NOMO-1 (cell line): ENCODE results near the gene SLC4A1AP.
A peak's percentile ranks its signal among the peaks of the same experiment; 100 is the strongest.

ENCODE experiments used
- DNase-seq, 2 experiments: peaks; one replicate each; lab custom pipeline; 2025; ENCODE audit not compliant: unreplicated experiment in 2 of 2; lab: John Stamatoyannopoulos, UW

Gene SLC4A1AP

DNA sequence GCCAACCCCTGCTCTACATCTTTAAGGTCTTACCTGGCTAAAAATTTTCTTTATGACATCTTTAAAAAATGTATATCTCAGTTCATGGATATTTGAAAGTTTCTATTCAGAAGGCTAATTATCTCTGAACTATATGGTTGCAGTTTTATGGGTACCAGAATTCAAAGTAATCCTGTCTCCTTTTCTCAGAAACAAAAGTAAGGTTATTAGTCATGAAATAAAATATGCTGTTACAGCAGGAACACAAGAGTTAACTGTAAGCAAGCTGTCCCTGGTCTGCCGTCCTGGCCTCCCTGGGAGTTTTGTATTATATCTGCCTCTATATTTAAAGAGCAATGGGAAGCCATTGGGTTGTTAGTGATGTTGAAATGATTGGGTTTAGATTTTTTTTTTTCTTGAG lies 34.0 kb downstream of the SLC4A1AP start:
- no peak for DNase-seq

DNA sequence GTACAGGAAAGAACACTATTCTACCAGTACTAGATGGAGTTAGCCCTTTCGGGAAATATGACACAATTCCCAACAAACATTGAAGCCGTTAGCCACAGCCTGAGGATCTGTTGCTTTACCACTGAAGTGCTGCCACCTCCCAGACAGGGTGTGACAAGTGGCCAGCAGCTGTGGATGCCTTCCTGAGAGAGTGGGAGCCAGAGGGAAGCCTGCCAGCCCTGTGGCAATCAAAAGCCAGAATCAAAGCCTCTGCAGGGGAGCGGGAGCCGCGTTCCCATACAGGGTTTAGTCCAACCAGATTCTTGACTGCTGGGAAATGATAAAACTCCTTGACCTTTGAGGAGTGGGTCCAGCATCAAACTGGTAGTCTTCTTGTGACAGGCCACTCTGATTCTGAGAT lies 38.0 kb downstream of the SLC4A1AP start:
- DNase-seq, result no peak

DNA sequence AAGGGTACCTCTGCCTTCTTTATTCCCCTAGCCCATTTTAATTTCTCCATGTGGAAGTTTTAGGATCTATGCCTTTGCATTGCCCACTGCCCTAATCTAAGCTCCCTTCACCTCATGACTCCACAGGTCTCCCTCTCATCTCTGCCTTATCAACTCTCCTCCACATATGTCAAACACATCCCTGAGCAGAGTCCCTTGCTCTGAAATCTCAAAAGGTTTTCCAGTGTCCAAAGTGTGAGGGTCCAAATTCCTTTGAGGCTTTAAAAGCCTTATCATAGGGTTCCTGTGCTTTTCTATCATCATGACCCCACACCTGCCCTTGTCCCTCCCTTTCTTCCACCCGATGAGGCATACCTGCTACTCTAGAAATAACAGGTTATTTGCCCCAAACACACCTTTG lies 38.6 kb downstream of the SLC4A1AP start:
- no peak for DNase-seq

DNA sequence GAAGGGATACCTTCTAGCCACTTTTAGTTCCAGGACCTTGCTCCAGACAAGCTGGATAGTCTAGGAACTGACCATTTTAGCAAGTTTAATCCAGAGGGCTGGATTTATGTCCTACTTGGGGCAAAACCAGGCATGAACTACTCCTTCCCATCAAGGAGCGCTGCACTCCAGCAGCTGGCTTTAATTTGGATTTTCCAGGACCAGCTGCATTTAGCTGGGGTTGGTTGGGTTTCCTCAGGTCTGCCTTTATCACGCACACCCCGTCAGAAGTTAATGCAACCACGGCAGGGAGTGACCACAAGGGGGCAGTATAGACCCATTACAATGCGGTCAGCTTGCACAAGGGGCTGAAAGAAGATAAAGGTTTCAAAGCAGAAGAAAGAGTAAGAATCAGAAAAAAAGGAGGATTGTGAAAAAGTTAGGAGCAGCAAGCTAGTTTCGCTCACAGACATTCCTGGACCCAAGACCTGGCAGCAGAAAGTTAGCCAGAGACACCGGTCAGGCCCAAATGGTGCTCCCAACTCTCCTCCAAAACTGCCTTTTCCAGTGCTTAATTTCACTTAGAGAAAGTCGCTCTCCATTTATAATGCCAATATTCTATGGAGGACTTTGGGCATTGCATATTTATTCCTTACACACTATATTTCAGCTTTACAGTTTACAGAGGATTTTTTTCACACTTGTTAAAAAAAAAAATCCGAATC lies 40.1 kb downstream of the SLC4A1AP start:
- DNase-seq, result peak; percentile 73 to 85

DNA sequence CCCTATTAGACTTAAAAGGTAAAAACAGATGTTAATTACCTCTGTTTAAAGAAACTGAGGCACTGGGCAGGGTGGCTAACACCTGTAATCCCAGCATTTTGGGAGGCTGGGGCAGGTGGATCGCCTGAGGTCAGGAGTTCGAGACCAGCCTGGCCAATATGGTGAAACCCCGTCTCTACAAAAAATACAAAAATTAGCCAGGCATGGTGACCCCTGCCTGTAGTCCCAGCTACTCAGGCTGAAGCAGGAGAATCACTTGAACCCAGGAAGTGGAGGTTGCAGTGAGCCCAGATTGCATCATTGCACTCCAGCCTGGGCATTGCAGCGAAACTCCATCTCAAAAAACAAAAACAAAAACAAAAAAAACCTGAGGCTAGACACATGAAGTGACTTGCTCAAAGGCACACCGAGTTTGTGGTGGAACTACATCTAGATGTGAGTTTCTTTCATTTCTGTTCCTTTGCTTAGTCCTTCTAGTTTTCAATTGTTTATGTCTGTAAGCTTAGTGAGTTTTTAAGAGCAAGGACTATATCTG lies 40.7 kb downstream of the SLC4A1AP start:
- no peak for DNase-seq

DNA sequence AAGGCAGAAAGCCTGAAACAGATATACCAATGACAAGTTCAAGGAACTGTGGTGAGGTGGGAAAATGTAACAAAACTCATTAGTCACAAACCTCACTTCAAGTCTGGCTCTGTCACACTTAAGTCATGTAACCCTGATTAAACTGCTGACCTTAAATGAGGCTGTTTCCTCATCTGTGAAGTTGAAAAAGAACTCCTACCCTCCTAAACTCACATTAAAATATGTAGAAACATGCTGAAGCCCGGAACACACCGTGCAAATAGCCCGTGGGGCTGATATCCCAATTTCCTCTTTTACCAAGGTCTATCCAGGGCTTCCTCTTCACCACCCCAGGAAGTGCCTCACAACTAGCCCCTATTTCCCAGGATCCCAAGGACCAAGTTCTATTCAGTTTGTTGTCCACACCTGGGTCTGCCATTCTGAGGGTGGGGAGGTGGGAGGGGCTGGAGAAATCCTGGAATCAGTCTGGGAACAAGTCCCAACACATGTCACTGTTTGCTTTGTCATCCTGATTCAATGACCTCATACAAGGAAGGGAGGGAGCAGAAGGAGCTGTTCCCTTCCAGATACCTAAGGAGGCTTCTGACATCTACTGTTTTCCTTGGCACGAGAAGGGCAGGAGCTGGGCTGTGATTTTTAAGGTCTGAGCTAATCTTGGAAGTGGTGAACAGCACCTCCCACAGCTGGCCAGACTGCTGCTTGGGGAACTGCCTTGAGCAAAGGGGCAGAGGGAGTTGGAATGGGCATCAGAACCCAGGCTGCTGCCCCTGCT lies 42.3 kb downstream of the SLC4A1AP start:
- peak in 1 of 2 experiments; percentile 19 for DNase-seq

DNA sequence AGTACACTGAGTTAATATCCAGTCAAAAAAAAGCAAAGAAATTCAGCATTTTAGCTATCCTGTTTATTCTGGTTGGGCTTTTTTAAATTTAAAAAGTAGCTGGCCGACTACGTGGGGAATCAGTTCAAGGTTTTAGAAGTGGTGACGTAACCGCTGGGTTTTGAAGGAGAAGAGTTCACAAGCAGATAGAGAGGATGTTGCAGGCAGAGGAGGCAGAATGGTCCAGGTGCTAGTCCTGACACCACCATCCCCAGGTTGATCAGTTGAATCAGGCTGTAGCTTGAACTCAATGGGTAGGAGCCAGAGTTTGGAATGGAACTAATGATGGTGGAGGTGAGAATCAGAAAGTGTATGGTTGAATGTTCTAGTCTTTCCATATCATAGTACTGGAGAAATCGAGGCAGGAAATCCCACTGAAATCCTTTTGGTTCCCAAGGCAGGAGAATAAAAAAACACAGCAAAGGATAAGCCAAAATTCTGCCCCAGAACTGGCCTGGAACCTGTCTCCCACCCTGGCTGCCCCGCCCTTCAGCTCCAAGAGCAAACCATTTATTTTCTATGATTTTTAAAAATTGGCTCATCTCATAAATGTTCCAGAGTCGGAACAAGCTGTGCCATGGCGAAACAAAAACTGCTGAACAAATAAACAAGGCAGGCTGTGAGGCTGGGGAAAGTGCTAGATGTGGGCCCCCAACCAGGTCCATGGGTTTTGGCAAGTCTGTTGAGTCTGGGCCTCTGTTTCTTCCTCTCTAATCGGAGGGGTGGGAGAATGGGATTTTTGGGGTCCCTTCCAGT lies 44.0 kb downstream of the SLC4A1AP start:
- no peak for DNase-seq

DNA sequence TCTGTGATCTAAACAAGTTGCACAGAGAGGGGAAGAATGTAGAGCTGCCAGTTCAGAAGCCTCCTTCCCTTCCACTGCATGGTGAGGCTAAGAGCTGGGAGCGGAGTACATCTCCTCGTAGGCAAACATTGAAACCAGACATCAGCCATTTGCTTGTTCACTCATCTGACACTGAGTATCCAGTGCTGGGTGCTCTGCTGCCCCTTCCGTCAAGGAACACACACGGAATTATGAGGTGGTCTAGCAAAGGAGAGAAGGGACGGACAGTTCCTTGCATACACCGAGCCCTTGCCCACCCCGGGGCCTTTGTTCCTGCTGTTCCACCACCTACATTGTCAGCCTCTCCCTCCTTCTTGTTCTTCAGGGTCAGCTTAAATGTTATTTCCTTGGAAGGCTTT lies 44.6 kb downstream of the SLC4A1AP start:
- no peak for DNase-seq

DNA sequence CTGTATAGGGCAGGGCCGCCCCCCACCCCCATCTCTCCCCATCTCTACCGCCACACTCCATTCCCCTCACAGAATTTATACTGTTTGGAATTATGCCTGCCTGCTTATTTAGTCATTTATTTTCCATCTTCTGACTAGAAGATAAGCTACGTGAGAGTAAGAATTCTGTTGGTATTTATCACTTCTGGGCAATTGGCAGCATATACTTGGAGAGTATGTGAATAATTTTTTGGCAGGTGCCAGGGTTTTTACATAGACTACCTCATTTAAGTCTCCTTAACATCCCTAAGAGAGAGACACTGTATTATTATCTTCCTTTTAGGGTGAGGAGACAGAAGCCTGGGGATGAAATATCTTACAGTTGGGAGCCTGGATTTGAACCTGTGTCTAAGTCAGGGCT lies 45.0 kb downstream of the SLC4A1AP start:
- DNase-seq, result no peak

DNA sequence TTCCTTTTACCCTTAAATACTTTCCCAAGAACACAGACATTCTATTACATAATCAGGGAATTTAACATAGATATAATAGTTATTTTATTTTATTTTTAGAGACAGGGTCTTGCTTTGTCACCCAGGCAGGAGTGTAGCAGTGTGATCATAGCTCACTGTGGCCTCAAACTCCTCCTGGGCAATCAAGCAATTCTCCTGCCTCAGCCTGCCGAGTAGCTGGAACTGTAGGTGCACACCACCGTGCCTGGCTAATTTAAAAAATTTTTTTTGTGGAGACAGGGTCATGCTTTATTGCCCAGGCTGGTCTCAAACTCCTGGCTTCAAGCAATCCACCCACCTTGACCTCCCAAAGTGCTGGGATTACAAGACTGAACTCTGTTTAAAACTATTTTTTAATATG lies 45.6 kb downstream of the SLC4A1AP start:
- no peak for DNase-seq

DNA sequence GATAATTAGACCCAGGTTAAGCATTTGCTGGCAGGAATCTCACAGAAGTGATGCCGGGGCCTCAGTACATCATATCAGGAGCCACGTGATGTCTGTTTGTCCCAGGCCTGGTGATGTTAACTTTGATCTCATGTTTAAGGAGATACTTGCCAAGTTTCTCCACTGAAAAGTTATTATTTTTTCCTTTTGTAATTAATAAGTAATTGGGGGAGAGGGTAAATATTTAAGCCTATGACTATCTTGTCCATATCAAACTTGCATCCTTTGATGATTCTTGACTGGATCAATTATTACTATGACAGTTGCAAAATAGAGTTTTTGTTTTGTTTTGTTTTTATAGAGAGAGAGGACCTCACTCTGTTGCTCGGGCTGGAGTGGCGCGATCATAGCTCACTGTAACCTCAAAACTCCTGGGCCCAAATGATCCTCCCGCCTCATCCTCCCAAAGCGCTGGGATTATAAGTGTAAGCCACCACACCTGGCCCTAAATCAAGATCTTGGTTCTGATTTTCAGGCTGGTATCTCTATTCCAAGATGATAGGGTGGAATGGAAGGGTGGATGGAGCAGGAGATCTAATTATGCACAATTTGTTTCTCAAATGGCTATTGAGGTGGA lies 46.4 kb downstream of the SLC4A1AP start:
- no peak for DNase-seq

DNA sequence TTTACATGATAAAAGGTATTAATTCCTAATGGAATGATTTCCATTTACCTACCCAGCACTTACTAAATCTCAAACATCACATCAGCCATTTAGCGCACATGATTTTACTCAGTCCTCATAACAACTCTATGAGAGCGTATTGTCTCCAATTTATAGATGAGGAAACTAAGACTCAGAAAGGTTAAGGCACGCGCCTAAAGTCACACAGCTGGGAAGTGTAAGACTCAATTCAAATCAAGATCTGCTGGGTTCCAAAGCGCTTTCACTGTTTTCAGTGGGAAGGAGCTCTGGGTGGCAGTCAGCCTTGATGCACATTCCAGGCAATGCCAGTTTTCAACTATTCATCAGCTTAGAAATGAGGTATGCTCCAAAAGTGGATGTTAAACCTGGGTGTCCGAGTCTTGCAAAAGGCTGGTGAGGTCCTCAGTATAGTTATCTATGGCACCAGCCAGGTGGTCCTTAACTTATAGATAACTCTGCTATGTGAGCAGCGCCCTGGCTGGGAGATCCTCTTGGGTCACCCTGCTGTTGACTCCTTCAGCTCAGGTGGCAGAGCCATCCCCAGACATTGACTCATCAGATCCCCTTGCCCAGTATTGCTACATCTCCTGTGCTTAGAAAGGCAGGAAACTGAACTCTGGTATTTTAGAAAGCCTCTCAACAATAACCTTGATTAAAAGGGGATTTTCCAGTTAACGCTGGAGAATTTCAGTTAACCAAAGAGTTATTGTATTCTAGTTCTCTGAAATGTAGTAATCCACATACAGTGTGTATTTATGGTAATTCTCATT lies 47.1 kb downstream of the SLC4A1AP start:
- DNase-seq, result no peak

DNA sequence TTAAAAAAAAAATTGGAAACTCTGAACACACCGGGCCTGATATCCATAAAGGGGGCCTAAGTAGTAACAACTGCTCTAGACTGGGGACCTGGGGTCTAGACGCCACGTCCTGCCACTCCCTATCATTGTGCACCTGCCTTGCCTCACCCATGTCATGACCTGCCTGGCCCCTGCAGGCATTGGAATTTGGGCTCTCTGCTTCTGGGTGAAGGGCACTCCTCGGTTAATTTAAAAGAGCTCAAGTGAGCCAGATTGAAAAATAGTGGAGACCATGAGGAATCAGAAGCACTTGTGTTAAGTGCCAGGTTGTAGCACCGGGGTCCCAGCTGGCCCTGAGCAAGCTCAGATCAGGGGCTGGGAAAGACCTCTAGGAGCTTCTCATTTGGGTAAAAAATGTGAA lies 48.1 kb downstream of the SLC4A1AP start:
- no peak for DNase-seq

DNA sequence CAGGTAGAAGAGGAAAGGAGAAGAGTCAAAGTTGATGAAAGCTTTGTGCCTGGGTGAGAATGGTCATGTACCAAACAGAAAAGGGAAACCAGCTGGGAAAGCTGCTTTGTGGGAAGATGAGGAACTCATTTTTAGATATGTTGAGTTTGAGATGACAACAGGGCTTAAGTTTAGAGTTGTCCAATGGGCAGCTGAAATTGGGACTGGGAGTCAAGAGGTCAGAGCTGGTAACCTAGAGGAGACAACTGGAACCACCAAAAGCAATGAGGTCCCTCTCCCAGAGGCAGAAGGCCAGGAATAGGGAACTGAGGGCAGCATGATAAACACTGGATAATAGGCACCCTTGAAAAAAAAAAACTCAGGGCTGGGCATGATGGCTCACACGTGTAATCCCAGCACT lies 48.8 kb downstream of the SLC4A1AP start:
- DNase-seq, result no peak

DNA sequence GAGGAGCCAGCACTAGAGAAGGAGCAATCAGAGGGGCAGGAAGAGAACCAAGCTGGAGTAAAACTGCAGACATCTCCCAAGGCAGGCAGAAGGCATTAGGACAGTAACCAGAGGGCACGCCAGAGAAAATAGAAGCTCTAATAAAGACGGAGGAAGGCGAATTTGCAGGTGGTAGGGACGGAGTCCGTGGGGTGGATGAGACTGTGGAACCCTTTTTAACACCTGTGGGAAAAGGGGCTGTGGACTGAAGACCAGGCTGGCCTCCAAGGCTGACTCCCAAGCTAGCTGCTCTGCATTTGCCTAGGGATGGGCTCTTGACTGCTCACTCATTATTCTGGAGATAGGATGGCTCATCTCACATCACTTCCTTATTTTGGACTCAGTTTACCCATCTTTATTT lies 49.5 kb downstream of the SLC4A1AP start:
- DNase-seq, result no peak

DNA sequence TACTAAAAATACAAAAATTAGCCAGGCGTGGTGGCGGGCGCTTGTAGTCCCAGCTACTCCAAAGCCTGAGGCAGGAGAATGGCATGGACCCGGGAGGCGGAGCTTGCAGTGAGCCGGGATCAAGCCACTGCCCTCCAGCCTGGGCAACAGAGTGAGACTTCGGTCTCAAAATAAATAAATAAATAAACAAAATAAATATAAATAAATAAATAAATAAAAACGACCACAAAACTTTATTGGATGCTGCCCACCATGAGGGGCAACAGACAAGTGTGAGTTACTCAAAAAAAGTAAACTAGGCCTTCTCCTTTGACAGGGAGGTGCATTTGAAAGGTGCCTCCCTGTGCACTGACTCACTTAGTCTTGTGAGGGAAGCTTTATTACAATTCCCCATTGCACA lies 50.4 kb downstream of the SLC4A1AP start:
- DNase-seq, result no peak

DNA sequence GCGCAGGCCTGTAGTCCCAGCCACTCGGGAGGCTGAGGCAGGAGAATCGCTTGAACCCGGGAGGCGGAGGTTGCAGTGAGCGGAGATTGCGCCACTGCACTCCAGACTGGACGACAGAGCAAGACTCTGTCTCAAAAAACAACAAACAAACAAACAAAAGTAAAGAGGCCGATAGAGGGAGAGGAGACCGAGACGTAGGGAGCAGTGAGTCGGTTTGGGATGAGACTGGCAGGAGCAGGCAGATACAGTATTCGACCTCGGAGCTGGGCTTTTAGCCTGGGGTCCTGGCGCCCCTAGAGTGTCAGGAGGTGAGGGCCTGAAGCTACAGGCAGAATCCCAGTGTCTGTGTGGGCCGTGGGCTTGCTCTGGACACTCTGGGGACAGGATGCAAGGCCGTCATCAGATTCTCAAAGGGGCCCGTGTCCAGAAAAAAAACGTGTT lies 51.2 kb downstream of the SLC4A1AP start:
- no peak for DNase-seq

DNA sequence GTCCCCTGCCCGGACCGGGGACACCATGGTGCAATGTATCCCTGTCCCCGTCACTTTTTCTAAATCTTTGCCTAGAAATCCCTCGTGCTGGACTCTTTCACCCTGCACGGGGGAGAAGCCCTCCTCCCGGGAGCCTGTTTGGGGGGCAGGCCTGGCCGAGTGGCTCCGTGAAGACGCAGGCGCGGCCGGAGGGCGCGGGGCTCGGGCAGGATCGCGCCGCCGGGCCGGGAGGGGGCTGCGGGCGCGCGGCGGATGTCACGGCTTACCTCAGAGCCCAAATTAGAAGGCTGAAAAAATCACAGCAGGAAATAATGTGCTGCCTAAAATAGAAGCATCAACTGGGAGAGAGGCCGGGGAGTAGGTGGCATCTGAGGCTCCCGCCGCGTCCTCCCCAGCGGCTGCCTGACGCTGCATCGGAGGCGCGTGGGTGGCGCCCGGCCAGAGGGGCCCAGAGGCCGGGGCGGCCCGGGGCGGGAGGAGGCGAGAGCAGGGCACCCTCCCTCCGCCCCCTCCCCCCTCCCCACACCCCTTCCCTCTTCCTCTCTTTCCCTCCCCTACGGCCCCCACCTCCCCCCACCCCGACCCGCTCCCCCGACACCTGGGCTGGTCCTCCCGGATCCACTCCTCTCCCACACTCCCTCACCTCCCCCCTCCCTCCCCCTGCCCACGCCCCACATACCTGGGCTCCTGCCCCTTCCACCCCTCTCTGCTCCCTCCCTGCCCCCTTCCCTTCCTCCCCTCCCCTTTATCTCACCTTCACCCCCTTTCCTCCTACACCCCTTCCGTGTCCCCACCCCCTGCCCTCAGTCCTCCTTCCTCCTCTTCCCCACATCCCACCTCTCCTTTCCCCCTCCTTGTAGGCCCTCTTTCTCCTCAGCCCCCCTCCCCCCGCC lies 51.9 kb downstream of the SLC4A1AP start:
- DNase-seq, result no peak
